GM12872 (cell line): ENCODE measurements around the gene RERE.

Experiments
- TF ChIP-seq, protein P1 (sequence below): IDR thresholded peaks from 3 replicates; pipeline ENCODE4 v1.5.1; 2011; ENCODE audit warnings: low read depth, mild to moderate bottlenecking, low read length, moderate library complexity; ENCODE audit not compliant: insufficient read depth

The RERE gene

GRCh38 chr1:8423269-8423691 is 394.2 kb downstream of the RERE start:
- TF ChIP-seq, protein P1, sequence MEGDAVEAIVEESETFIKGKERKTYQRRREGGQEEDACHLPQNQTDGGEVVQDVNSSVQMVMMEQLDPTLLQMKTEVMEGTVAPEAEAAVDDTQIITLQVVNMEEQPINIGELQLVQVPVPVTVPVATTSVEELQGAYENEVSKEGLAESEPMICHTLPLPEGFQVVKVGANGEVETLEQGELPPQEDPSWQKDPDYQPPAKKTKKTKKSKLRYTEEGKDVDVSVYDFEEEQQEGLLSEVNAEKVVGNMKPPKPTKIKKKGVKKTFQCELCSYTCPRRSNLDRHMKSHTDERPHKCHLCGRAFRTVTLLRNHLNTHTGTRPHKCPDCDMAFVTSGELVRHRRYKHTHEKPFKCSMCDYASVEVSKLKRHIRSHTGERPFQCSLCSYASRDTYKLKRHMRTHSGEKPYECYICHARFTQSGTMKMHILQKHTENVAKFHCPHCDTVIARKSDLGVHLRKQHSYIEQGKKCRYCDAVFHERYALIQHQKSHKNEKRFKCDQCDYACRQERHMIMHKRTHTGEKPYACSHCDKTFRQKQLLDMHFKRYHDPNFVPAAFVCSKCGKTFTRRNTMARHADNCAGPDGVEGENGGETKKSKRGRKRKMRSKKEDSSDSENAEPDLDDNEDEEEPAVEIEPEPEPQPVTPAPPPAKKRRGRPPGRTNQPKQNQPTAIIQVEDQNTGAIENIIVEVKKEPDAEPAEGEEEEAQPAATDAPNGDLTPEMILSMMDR = no peak

DNA sequence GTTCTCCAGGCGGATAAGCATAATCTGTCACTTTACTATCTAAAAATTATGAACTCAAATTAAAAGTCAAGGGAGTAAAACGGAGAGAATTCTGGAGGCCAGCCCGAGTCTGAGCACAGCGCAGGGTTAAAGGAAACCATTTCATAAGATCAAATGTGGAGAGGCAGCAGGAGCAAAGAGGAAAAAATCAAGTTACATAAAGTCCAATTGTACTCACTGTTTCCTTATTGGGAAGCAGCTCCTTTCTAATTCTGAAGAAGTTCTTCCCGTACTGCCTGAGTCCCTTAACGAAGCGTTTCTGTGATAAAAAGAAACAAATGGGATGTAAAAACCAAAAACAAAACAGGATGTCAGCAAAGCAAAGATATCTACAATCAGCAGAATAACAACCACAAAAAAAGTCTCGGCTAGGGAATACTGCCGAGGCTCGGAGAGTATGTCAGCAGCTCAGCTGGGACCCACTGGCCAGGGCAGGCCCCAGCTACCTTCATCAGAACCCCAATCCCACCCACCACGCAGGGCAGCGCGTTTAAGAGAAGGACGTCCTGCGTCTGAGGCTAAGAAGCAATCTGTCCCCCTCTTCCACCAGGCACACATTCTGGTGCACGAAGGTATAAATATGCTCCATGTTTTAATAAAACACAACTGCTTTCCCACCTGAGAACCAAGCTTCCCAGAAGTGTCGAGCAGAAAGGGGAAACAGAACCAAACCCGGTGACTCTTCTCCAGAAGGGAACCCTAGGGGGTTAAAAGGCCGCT is 394.8 kb downstream of the RERE start:
- TF ChIP-seq, protein P1 = no peak

GRCh38 chr1:8421721-8422120 is 395.7 kb downstream of the RERE start:
- TF ChIP-seq, protein P1 = no peak

- TF ChIP-seq, protein P1 = no peak
These were observed 397.1 kb downstream of the RERE start for GRCh38 chr1:8420318-8420717.

- TF ChIP-seq, protein P1 = no peak
These were observed 397.6 kb downstream of the RERE start for GRCh38 chr1:8419861-8420260.

DNA sequence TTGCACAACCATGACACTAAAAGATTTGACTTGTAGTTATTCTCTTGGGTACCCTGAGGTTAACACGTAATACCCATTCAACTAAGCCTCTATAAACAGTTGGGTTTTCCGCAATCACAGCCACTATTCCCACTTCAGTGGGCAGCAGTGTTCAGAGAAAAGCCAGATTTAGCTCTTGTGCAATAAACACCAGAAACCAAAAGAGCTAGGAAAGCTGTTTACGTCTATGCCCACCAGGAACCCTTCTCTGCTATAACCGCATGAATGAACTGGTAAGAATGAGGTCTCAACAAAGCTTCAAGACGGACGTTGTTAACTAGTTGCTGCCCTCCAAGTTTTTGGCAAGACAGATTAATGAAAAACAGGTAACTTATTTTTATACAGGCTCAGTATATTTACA is 398.3 kb downstream of the RERE start:
- TF ChIP-seq, protein P1 = no peak

DNA sequence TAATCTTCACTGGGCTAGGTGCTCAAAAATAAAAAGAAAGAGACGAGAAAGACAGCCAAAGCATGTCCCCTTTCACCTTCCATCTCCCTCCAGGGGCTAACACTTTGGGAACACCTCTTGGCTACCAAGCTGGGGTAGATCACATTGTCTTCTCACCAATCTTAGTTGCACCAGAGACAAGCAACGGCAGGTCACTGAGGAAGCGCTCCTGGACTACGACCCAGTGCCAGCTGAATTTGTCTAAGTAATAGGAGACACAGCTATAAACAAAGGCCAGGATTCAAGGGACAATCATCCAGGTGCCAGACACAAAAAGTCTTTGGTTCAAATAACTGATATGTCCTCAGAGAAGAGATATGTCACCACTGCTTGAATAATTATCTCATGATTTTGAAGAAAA is 399.1 kb downstream of the RERE start:
- TF ChIP-seq, protein P1 = no peak
